GM21619 (cell line): ENCODE data around the gene LPCAT1.
"Not testable (repeated sequence)": the region's sequence is repeated elsewhere in the genome, so short reads cannot be mapped to it uniquely, and the experiment has no call there.

ENCODE experiments used
- ATAC-seq: cut with Tn5 transposase; IDR thresholded peaks from one replicate; pipeline ENCODE4 v1.9.1; 2021; ENCODE audit not compliant: unreplicated experiment

LPCAT1 gene

DNA sequence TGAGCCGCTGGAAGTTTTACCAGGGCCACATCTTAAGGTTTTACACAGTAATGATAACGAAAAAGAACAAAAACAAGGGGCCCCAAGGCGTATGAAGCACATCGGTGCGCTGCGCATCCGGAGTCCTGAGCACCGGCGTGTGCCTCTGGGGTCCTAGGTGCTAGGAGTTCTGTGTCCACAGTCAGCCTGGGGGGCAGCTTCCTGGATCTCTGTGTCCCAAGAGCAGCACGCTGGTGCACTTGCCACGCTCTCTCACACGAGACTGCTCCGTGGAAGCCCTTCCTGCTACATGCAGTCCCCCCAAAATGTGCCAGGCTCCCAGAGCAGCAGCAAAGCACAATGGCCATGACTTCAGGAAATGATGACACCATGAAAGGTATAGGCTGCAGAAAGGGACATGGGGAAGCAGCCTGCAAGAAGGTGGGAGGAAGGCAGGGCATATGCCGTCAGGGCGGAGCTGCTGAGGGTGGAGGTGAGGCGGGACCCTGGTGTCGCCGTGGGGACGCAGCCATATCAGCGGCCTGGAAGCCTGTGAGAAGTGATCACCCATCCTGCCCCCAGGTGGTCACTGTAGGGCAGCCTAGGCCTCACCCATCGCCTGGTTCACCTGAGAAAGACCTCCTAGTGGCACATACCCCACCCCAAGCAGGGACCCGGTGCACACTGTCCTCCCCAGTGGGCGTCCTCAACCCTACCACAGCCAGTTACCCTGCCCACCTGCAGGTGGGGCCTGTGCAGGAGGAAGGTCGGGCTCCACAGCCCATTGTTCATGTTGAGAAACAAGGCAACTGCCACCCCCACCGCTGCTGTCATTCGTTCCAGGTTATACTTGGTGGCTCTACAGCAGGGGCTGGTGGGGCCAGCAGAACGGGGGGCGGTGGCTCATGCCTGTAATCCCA, 54.9 kb downstream of the LPCAT1 start:
- ATAC-seq: no peak

DNA sequence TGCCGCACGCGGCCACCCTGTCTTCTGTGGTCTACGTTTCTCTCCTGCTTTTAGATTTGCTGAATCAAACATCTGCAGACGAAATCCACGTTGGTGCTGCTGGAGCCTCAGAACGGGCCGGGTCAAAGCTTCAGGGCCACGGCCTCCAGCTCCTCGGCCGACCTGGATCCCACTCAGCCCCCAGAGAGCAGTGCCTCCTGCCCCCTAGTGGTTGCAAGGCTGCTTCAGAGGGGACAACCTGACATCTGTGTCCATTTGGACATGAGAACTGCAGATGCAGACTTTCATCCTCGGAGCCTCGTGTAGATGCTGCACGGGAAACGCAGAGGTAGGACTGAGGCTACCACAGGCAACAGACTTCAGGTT, 55.5 kb downstream of the LPCAT1 start:
- ATAC-seq: no peak

DNA sequence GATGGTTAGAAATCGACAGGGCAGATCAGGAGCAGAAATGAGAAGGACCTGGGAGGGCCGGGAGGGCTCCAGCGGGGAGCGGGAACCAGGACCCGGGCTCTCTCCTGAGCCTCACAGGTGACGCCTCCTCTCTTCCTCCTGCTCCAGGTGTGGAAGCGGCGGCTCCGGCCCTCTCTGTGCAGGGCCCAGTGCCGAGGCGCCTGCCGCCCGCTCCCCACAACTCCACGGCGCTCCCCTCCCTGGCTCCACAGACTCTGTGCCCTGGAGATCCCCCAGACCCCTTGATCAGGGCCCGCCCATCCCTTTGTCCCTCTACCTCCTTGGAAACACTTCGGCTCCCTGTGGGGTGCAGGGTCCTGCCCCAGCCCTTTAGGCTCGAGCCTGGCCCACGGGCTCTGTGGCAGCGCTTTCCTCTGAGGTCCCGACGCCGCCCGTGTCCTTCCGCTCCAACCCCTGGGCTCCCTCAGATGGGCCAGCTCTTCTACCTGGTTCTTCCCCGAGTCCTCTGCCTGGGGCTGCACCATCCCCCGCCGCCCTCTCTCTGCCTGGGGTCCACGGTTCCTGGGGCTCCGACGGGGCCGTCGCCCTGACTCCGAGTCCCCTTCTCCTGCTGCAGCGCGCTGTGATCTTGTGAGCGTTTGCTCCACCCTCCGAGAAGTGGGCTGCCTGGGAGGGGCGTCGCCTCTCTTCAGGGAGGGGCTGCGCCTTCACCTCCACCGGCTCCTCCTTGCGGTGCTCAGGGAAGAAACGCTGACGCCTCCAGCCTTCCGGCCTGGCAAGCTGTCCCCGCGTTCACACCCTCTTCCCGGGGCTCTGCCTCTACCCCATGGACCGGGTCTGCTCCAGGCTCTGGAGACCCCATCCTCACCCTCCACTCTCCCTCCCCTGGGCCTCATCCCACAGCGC, 56.2 kb downstream of the LPCAT1 start:
- no peak for ATAC-seq

DNA sequence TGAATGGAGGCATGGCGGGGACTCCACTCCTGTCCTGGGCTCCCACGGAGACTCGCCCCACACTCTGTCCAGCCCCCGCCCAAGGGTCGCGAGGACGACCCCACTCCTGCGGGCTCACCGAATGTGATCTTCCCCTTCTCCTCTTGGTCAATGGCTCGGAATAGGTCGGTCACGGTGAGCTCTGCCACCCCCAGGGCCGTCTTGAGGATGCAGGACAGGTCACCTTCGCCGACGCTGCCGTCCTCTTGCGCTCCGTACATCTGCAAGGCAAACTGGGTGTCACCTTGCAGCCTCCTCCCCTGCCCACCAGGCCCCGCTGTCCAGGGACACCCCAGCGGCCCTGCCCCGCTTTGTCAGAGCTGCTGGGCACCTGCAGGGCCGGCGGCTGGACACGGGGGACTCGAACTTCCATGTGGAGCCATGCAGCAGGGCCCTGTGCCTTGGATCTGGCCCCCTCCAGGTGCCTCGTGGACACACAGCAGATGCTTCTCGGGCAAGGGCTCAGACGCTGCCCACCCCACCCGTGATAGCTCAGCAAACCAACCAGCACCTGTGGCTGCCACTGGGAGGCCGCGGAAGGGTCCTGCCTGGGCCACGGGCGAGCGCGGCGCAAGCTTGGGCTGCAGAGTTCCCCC, 57.0 kb downstream of the LPCAT1 start:
- ATAC-seq: no peak

DNA sequence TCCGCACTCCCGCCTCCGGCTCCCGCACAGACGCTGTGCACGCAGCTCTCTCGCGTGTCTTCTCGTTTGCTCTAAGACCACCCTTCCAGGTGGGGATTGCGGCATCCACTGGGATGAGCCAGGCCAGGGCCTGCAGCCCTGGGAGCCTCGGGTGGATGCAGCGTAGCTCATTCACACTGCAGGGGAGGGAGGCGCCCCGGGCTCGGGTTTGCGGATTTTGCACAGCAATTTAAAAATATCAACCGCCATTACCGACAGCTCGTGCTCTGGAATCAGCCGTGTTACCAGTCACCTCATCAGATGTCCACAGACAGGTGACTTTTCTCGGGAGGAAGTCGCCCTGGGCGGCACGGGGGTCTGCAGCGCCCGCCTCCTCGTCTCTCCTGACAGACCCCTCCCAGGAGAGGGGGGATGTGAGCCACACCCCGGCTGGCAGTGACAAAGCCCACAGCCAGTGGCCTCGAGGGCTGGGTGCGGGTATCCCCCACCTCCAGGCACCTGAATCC, 57.7 kb downstream of the LPCAT1 start:
- ATAC-seq: no peak

DNA sequence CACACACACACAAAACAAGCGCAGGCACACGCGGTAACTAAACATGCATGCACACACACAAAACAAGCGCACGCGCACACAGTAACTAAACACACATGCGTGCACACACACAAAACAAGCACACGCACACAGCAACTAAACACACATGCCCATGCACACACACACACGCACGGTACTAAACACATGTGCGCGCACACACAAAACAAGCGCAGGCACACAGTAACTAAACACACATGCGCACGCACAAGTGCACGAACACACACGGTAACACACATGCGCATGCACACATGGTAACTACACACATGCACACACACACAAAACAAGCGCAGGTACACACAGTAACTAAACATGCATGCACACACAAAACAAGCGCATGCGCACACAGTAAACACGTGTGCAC, 58.6 kb downstream of the LPCAT1 start:
- ATAC-seq: no peak

DNA sequence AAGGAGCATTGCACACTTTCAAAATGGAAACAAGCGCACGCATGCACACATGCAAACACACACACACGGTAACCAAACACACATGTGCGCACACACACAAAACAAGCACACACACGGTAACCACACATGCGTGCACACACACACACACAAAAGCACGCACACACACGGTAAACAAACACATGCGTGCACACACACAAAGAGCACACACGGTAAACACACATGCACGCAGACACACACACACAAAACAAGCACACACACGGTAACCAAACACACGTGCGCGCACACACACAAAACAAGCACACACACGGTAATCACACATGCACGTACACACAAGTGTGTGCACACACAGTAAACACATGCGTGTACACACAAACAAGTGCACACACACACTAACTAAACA, 59.2 kb downstream of the LPCAT1 start:
- no peak for ATAC-seq

DNA sequence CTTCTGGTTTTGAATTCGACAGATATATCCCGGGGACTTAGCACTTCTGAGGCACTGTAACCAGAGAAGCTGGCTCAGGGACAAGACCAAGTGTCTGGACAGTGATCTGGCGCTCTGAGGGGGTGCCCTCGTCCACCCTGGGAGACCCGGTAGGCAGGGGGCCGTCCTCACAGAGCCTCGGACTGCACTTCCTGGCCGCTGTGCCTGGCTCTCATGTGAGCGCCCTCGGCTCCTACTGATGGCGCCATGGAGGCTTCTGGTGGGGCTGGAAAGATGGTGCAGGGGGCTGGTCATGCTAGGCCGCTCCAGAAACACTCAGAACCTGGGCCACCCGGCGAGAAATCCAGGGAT, 59.7 kb downstream of the LPCAT1 start:
- no peak for ATAC-seq

DNA sequence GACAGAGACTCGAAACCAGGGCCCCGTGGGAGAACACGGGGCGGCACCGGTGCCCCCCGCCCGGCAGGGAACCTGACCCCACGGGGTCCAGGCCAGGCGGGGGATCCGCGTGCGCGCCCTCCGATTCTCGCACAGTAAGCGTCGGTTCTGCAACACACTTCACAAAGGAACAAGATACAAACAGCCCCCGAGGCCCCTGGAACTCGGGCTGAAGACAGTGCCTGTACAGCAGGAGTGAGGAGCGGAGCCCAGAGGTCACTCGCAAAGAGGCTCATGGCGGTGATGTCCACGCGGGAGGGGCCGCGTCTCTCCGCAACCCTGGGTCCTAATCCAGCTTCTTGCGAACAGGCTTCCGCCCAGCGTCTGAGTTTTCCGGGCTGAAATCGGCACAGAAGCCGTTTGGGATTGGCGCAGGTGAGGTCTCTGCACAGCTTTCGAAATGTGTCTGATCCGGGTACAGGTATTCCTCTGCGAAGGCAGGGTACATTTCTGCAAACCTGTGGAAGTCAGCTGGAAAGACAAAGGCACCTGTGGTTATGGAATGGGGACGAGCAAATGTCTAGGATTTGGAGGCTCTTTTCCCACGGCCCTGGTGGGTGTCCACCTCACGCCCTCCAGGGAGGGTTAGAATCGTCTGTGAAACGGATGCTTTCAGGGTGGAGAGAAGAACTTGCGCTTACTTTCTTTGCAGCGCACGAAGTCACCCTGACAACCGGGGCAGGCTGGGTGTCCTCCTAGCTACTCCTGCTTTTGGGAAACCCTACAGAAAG, 60.2 kb downstream of the LPCAT1 start:
- ATAC-seq: no peak

DNA sequence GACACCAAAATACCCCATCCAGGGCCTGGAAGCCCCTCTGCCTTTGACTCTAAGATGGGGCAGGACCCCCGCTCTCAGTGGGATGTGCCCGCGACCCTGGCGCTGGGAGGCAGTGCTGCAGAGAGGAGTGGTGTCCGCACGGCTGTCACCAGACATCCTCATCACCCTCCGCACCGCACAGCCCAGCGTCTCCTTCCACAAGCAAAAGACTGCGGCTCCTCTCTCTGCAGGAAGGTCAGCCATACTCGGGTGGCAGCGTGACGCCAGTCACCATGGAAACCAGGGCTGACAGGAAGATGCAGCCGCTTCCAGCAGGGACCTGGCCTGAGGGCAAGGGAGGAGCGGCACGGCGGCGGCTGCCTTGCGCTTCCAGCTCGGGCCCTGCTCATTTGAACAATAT, 61.4 kb downstream of the LPCAT1 start:
- no peak for ATAC-seq

DNA sequence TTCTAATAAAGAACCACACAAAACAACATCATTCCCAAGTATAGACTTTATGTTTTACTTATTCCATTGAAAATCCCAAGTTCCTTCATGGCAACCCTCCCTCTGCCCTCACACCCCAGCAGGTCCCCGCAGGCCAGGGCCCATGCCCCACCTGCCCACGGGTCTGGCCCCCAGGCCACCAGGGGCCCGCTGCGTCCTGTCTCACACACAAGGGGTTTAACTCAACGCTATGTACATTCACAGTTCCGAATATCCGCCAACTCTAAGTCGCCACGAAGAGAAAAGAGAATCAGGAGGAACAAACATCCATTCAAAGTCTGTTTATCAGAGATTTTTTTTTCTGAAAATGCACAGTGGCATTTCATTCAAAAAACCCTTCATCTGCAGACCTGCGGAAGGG, 62.4 kb downstream of the LPCAT1 start:
- no peak for ATAC-seq

DNA sequence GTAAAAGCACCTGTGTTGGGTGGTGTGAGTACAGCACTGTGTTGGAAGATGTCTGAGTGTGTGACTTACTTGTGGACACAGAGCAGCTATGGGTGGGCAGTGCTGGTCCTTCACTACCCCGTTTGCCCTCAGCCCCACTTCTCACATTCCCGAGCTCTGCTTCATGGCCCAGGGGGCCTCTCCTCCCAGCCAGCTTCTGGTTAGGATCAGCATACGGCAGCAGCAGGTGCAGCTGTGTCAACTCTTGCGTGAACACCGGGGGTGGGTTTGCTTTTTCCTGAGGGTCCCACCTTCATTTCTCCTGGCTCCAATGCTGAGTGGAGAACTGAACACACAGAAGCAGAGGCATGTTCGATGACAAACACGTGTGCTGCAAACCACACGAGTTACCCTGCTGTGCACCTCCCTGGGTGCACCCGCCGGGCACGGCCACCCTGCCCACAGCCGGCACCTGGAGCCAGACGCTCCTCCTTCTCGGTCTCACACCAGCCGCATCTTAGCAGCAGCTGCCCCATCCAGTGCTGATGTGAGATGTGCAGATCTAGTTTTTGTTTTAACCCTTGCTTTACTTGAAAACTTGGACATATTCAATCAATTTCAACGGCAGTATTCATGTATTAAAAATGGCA, 63.6 kb downstream of the LPCAT1 start:
- ATAC-seq: no peak

DNA sequence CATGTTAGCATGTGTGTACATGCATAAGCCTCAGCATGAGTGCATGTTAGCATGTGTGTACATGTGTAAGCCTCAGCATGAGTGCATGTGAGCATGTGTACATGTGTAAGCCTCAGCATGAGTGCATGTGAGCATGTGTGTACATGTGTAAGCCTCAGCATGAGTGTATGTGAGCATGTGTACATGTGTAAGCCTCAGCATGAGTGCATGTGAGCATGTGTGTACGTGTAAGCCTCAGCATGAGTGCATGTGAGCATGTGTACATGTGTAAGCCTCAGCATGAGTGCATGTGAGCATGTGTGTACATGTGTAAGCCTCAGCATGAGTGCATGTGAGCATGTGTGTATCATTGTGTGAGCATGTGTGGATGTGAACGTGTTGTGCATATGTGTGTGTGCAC, 64.3 kb downstream of the LPCAT1 start:
- not testable (repeated sequence) for ATAC-seq

DNA sequence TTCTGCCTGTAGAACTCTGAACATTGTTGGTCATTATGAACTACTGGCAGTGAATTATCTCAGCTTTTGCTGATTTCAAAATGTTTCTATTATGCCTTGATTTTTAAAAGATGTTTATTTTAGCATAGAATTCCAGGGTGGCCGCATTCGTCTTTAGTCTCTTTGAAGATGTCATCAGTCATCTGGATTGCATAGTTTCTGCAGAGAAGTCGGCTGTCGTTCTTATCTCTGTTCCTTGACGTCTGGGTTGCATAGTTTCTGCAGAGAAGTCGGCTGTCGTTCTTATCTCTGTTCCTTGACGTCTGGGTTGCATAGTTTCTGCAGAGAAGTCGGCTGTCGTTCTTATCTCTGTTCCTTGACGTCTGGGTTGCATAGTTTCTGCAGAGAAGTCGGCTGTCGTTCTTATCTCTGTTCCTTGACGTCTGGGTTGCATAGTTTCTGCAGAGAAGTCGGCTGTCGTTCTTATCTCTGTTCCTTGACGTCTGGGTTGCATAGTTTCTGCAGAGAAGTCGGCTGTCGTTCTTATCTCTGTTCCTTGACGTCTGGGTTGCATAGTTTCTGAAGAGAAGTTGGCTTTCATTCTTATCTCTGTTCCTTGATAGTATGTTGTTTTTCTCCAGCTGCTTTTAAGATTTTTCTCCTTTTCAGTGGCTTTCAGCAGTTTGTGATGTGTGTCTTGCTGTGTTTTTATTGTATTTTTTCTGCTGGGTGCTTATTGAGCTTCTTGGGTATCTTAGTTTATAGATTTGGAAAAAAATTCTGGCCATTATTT, 67.5 kb downstream of the LPCAT1 start:
- ATAC-seq: not testable (repeated sequence)

DNA sequence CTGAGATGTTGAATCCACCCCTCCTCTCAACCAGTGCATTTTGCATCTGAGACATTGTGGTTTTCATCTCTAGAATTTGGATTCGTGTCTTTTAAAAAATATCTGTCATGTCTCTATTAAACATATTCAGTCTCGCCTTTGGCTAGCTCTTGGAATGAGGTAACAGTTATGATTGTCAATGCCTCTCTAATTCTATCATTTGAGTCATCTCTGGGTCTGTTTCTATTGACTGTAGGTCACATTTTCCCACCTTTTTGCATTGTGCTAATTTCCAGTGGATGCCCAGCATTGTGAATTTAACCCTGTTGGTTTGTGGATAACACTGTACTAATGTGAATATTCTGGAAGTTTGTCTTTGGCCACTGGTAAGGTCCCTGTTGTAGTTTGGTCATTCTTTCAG, 70.1 kb downstream of the LPCAT1 start:
- ATAC-seq: no peak

DNA sequence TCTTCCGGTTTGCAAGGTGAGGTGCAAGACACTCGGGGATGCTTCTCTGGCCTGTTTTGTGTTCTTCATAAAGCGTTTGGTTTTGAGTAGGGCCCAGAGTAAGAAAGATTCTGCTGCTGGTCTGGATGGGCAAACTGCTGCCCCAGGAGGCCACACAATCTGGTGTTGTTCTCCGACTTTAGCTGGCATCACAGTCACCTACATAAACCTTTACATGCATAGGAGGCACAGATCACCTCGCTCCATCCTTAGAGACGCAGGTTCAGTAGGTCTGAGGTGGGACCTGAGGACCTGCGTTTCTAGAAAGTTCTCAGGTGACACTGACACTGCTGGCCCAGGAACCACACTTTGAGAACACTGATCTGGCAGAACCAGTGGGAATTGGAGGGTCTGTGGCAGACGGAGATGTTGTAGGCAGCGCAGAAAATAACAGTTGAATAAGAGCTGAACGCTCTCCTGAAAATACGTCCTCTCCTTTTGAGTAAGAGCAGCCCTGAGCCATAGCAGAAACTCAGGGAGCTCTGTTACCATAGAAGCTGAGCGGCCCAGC, 74.6 kb downstream of the LPCAT1 start:
- ATAC-seq: no peak

DNA sequence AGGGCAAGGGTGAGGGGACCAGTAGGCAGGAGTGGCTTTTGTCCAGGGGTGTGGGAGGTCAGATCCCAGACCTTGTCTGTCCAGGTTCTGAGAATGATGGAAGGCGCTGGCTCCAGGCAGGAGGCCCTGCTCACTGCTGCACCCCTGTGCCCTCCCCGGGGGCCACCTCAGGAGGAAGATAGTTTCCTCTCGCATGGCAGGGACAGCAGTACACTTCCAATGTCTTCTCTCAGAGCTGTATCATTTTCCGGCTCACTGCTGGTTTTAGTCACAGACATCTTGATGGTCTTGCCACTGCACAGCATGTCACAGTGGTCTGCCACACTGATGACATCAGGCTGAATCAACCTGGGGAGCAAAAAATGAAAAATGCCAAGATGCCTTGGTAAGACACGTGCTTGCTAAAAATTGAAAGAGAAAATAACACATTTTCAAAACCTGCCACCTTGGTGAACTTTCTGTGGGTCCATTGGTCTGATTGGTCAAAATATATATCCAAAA, 75.2 kb downstream of the LPCAT1 start:
- ATAC-seq: no peak

DNA sequence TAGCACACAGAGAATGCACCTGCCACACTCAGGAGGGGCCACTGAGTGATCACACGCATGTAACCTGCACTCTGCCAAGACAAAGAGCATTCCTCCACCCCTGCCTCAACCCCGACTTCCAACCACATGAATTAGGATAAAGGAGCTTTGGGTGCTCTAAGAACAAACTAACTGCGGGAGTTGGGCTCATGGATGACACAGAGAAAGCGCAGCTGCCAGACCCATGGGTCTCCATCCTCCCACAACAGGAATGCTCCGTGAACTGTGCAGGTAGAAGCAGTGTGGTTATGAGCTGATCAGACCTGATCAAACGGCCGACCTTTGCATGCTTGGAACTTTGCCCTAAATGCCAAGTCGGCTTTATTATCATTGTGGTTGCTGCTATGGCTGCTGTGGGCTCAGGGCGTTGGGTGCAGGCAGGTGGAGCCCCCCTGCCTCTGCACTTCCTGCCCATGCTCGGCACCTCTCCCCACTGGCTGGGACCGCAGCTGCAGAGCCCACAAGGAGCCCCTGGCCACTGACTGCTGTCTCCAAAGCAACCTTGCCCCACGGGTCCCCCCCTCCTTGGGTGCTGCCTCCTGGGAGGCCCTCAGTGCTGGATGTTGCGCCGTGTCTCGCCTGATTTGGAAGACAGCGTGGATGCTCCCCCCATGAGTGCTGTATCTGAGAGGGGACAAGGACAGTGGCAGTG, 75.9 kb downstream of the LPCAT1 start:
- ATAC-seq: no peak
